Measurements from ENCODE around the gene NDFIP2. TPM values are rescaled to one million over a fixed set of nuclear protein-coding genes. Genes with fewer than 3 reads are reported as not detected.

The NDFIP2 gene
- total and polyA plus RNA-seq, 10 of the 15 experiments (the other 5 are each of a cell fraction or from before 2014, with no cell fraction given) = 17.9 to 57.2 (median 30.6) TPM

DNA sequence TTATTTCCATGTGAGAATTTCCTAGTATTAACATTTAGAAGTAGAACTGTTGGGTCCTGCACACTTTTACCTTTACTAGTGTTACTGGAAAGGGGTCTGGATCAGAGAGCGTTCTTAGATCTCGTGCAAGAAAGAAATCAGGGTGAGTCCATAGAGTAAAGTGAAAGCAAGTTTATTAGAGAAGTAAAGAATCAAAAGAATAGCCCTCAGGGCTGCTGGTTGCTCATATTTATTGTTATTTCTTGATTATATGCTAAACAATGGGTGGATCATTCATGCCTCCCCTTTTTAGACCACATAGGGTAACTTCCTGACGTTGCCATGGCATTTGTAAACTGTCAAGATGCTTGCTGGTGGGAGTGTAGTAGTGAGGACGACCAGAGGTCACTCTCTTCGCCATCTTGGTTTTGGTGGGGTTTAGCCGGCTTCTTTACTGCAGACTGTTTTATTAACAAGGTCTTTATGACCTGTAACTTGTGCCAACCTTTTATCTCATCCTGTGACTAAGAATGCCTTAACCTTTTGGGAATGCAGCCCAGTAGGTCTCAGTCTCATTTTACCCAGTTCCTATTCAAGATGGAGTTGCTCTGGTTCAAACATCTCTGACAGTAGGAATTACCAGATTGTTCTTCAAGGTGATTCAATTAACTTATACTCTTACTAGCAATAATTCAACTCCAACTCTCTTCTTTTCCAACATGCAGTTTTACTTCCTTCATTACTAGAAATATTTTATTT lies 27.4 kb downstream of the NDFIP2 start (continued):
- TF ChIP-seq, protein P1, sequence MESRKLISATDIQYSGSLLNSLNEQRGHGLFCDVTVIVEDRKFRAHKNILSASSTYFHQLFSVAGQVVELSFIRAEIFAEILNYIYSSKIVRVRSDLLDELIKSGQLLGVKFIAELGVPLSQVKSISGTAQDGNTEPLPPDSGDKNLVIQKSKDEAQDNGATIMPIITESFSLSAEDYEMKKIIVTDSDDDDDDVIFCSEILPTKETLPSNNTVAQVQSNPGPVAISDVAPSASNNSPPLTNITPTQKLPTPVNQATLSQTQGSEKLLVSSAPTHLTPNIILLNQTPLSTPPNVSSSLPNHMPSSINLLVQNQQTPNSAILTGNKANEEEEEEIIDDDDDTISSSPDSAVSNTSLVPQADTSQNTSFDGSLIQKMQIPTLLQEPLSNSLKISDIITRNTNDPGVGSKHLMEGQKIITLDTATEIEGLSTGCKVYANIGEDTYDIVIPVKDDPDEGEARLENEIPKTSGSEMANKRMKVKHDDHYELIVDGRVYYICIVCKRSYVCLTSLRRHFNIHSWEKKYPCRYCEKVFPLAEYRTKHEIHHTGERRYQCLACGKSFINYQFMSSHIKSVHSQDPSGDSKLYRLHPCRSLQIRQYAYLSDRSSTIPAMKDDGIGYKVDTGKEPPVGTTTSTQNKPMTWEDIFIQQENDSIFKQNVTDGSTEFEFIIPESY (IDR thresholded peaks at IDR 0.05) = no peak
- TF ChIP-seq, protein P2, sequence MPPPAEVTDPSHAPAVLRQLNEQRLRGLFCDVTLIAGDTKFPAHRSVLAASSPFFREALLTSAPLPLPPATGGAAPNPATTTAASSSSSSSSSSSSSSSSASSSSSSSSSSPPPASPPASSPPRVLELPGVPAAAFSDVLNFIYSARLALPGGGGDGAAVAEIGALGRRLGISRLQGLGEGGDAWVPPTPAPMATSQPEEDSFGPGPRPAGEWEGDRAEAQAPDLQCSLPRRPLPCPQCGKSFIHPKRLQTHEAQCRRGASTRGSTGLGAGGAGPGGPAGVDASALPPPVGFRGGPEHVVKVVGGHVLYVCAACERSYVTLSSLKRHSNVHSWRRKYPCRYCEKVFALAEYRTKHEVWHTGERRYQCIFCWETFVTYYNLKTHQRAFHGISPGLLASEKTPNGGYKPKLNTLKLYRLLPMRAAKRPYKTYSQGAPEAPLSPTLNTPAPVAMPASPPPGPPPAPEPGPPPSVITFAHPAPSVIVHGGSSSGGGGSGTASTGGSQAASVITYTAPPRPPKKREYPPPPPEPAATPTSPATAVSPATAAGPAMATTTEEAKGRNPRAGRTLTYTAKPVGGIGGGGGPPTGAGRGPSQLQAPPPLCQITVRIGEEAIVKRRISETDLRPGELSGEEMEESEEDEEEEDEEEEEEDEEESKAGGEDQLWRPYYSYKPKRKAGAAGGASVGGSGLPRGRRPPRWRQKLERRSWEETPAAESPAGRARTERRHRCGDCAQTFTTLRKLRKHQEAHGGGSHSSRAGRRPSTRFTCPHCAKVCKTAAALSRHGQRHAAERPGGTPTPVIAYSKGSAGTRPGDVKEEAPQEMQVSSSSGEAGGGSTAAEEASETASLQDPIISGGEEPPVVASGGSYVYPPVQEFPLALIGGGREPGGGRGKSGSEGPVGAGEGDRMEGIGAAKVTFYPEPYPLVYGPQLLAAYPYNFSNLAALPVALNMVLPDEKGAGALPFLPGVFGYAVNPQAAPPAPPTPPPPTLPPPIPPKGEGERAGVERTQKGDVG (CRISPR knock-in tag; IDR thresholded peaks at IDR 0.05) = no peak

DNA sequence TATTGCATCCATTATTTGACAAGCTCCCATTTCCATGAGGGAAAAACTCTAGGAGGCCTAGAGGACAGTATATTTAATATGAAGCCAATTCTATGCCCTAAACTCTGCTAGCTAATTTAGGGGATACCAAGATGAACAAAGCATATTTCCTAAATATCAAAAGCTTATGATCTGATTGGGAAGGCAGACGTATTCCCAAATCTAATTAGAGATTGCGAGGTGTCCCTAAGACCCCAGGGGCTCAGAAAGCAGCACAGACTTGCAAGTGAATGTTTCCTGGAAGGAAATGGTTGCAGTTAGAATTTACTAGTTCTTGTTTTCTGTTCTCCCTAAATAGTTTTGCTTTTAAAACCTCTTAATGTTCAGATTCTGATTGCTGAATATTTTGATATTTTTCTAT lies 30.7 kb downstream of the NDFIP2 start:
- no peak for TF ChIP-seq FOXM1 (IDR thresholded peaks at IDR 0.05; ENCODE audit: low read depth, low read length)
- FAIRE-seq (no peak), ATAC-seq (no peak), DNase-seq (ENCODE audit: low read depth, low spot score) (no peak)
- RAD21 ChIA-PET (ENCODE audit: unreplicated experiment) = interaction anchor here (1.4 kb wide), 1 partner anchor 87 kb away, joined by 4 read pairs; no protein-coding TSS in a partner anchor
- Histone ChIP-seq H3K9me3 (replicated peaks; ENCODE audit: control insufficient read depth, insufficient read depth, low read length) (no peaks in the 10 kb centered on the region), H3K9ac (ENCODE audit: control insufficient read depth, insufficient read depth, low read length) (no peak overlapping the region), H3K4me2 (ENCODE audit: control insufficient read depth, insufficient read depth) (no peak overlapping the region), H3K79me2 (ENCODE audit: control insufficient read depth, insufficient read depth, low read length) (no peaks in the 10 kb centered on the region), H3K36me3 (ENCODE audit: control insufficient read depth in 2 of 2, insufficient read depth in 2 of 2, low read length in 1 of 2) (no peaks in the 10 kb centered on the region), H4K20me1 (ENCODE audit: control insufficient read depth, insufficient read depth) (no peaks in the 10 kb centered on the region), H3K4me3 (no peak overlapping the region), H3K27me3 (replicated peaks in 1 of 2; ENCODE audit: control insufficient read depth in 2 of 2, insufficient read depth in 2 of 2, low read length in 1 of 2) (no peaks in the 10 kb centered on the region), H2AFZ (ENCODE audit: control insufficient read depth, low read depth, low read length) (no peak overlapping the region), H3K4me1 (ENCODE audit: control insufficient read depth, insufficient read depth, low read length) (no peaks in the 10 kb centered on the region), H3K27ac (ENCODE audit: control insufficient read depth, insufficient read depth) (no peak overlapping the region)
- 98% methylated on average over 2 of the region's 2 CpGs for WGBS (ENCODE audit: insufficient coverage, insufficient replicate concordance, low lambda C conversion rate, missing lambda C conversion rate)
- SMC1A ChIA-PET (ENCODE audit: uncharacterized antibody, unreplicated experiment) = interaction anchor here (0.7 to 2.0 kb wide), 6 partner anchors 9 to 1749 kb away, joined by 3 to 9 read pairs (median 6); no protein-coding TSS in a partner anchor
- POLR2A ChIA-PET = interaction anchor here (1.9 kb wide), 1 partner anchor 9 kb away, joined by 8 read pairs; no protein-coding TSS in a partner anchor
- BruUV-seq (replicated peaks) = no TSS peak
- intact Hi-C loops (cut with micrococcal nuclease; ENCODE audit: unreplicated experiment) = no loop called here
- CTCF ChIA-PET = interaction anchor here (0.7 to 2.5 kb wide), 5 partner anchors 9 to 87 kb away, joined by 3 to 9 read pairs (median 4); no protein-coding TSS in a partner anchor
- in situ Hi-C loops (cut with MboI) = no loop called here
